Fibroblast of lung (primary cell): Measurements from ENCODE around the gene IREB2.

Source experiments
- CTCF ChIP-seq, 2 donors: IDR thresholded peaks in 1 of 2; conservative IDR thresholded peaks in 1 of 2; 1 replicate in 1 of 2; 2 replicates in 1 of 2; pipeline ENCODE4 v1.5.1; 2011 to 2012; ENCODE audit warnings: low read length in 2 of 2, control low read depth in 1 of 2, inconsistent platforms in 1 of 2, low read depth in 1 of 2, mild to moderate bottlenecking in 1 of 2
- EZH2 ChIP-seq: IDR thresholded peaks from 2 replicates; pipeline ENCODE4 v1.5.1; 2012; ENCODE audit warnings: low read length, control low read depth, mild to moderate bottlenecking; ENCODE audit errors: missing control alignments

GRCh38 chr15:78420766-78421165 is 17.2 kb upstream of the IREB2 start:
- TF ChIP-seq CTCF (conservative IDR thresholded peaks at IDR 0.05 in 1 of 2, IDR thresholded peaks at IDR 0.05 in 1 of 2; ENCODE audit: low read depth in 1 of 2, low read length in 2 of 2), result no peak
- no peak for TF ChIP-seq EZH2
